Stomach (tissue), 9 donors: Measurements from ENCODE around the gene PCDH11Y. TPM values are rescaled to one million over a fixed set of nuclear protein-coding genes. Genes with fewer than 3 reads are reported as not detected.
"Not testable (repeated sequence)": the region's sequence is repeated elsewhere in the genome, so short reads cannot be mapped to it uniquely, and the experiment has no call there.

ENCODE experiments used
- DNase-seq, 2 donors: peaks; one replicate each; pipeline versions ENCODE4 v3.0.0 to v3.0.0-alpha.2; 2013 to 2019
- H3K27ac ChIP-seq, 5 donors: fragments of 200-600 bp in 4 of 5; sonication (generic) in 4 of 5; one replicate each; pipeline ENCODE4 v1.5.1; 2013 to 2019; ENCODE audit warnings: mild to moderate bottlenecking in 1 of 5, moderate library complexity in 1 of 5
- H3K27me3 ChIP-seq, 3 donors: fragments of 200-600 bp; sonication (generic); one replicate each; pipeline ENCODE4 v1.5.1; 2017 to 2019; ENCODE audit warnings: mixed run types in 1 of 3
- H3K36me3 ChIP-seq, 4 donors: fragments of 200-600 bp; sonication (generic); 1 replicate in 3 of 4; 2 replicates in 1 of 4; pipeline ENCODE4 v1.5.1; 2016 to 2019
- H3K4me1 ChIP-seq, 4 donors: fragments of 200-600 bp; sonication (generic); one replicate each; pipeline ENCODE4 v1.5.1; 2016 to 2019
- H3K4me3 ChIP-seq, 4 donors: fragments of 200-600 bp; sonication (generic) in 3 of 4; one replicate each; pipeline ENCODE4 v1.5.1; 2016 to 2019; ENCODE audit warnings: mild to moderate bottlenecking in 1 of 4
- H3K9me3 ChIP-seq, 4 donors: fragments of 200-600 bp; sonication (generic); one replicate each; pipeline ENCODE4 v1.5.1; 2016 to 2019
- WGBS, 5 donors: extraction: QIAGEN DNeasy Blood & Tissue Kit in 3 of 5; methylation state at CpG; one replicate each; pipeline versions ENCODE4 v1.1.5 to v1.1.7; 2013 to 2018; 5-methylcytosine and 5-hydroxymethylcytosine counted together
- intact Hi-C: fragments of 100-400 bp; cut with DNase I; formaldehyde crosslinking; loops from one replicate; pipeline ENCODE4 v1.15.1; 2023; ENCODE audit warnings: low total_unique reads
- polyA plus RNA-seq, 3 donors: library from polyadenylated mRNA; stranded (reverse); fragments of 200-250 nt; gene quantifications; one replicate each; pipeline ENCODE4 v1.2.3, GENCODE V29; 2013
- small RNA-seq, 4 donors: library from RNA; depleted of rRNA; stranded (forward); fragments of <200 nt; gene quantifications; one replicate each; pipeline ENCODE3, GENCODE V24; 2016
- total RNA-seq, 5 donors: library from RNA; depleted of rRNA; stranded (reverse); fragments of >200 nt; gene quantifications; one replicate each; pipeline versions ENCODE4 v1.1.0 to v1.2.3, GENCODE V29; 2014 to 2016
- donor health status: healthy with polysubstance abuse.
- donor health status: Bipolar disorder and iron deficiency.
- donor health status: healthy.

The PCDH11Y gene
- total and polyA plus RNA-seq, 8 donors: 0.19 to 10.6 (median 1.2) TPM; not detected in 3

- not testable (repeated sequence) for H3K27me3 ChIP-seq
Measured at GRCh38 chrY:5543705-5544104, 543.6 kb downstream of the PCDH11Y start.

GRCh38 chrY:5638589-5638988 is 638.5 kb downstream of the PCDH11Y start:
- H3K4me3 ChIP-seq, H3K36me3 ChIP-seq, H3K4me1 ChIP-seq, DNase-seq, H3K27me3 ChIP-seq, intact Hi-C loops, H3K27ac ChIP-seq, H3K9me3 ChIP-seq: not testable (repeated sequence)
- WGBS, 5 donors: 50 to 60% (median 51%) methylated on average over 1 to 2 of the region's 2 CpGs; no CpG with 5 or more reads in 2 of the 5 donors

More at GRCh38 chrY:5543705-5544104, 543.6 kb downstream of the PCDH11Y start:
- H3K4me3 ChIP-seq, H3K9me3 ChIP-seq, intact Hi-C loops, H3K27ac ChIP-seq, DNase-seq, H3K4me1 ChIP-seq, H3K36me3 ChIP-seq: not testable (repeated sequence)

- 57 to 79% (median 64%) methylated on average over 2 of the region's 2 CpGs; no CpG with 5 or more reads in 2 of the 5 donors for WGBS, 5 donors
- H3K27ac ChIP-seq, DNase-seq, H3K27me3 ChIP-seq, H3K36me3 ChIP-seq, intact Hi-C loops, H3K9me3 ChIP-seq, H3K4me3 ChIP-seq, H3K4me1 ChIP-seq: not testable (repeated sequence)
Measured at GRCh38 chrY:5679265-5679664, 679.2 kb downstream of the PCDH11Y start.

GRCh38 chrY:5708727-5709126 is 708.6 kb downstream of the PCDH11Y start:
- intact Hi-C loops, H3K4me1 ChIP-seq: not testable (repeated sequence)

GRCh38 chrY:5709788-5710381 is 709.8 kb downstream of the PCDH11Y start:
- WGBS, 5 donors: 60% methylated on average over 1 of the region's 1 CpG; no CpG with 5 or more reads in 4 of the 5 donors
- H3K27ac ChIP-seq, H3K4me1 ChIP-seq, DNase-seq, H3K36me3 ChIP-seq, intact Hi-C loops, H3K4me3 ChIP-seq, H3K9me3 ChIP-seq, H3K27me3 ChIP-seq: not testable (repeated sequence)

More at GRCh38 chrY:5708727-5709126, 708.6 kb downstream of the PCDH11Y start:
- H3K36me3 ChIP-seq, H3K27me3 ChIP-seq, H3K9me3 ChIP-seq, H3K4me3 ChIP-seq, H3K27ac ChIP-seq, DNase-seq: not testable (repeated sequence)
- 77 to 96% (median 94%) methylated on average over 3 to 5 of the region's 5 CpGs; no CpG with 5 or more reads in 2 of the 5 donors for WGBS, 5 donors

- WGBS, 5 donors: 16 to 45% (median 33%) methylated on average over 1 to 2 of the region's 3 CpGs; no CpG with 5 or more reads in 2 of the 5 donors
- intact Hi-C loops, H3K27ac ChIP-seq, H3K4me1 ChIP-seq, H3K27me3 ChIP-seq, H3K36me3 ChIP-seq, H3K4me3 ChIP-seq, H3K9me3 ChIP-seq, DNase-seq: not testable (repeated sequence)
Measured at GRCh38 chrY:5761403-5761802, 761.3 kb downstream of the PCDH11Y start.

- H3K9me3 ChIP-seq, H3K27me3 ChIP-seq, DNase-seq, H3K4me3 ChIP-seq, H3K36me3 ChIP-seq, intact Hi-C loops, H3K4me1 ChIP-seq, H3K27ac ChIP-seq: not testable (repeated sequence)
- 86 to 100% methylated on average over 1 of the region's 1 CpG; no CpG with 5 or more reads in 3 of the 5 donors for WGBS, 5 donors
Measured at GRCh38 chrY:5776485-5776884, 776.4 kb downstream of the PCDH11Y start.

Small RNA genes lying within 50 kb of the gene (small RNA-seq; reads per million reads assigned to genes)
- gene RNU2-57P (0 reads per million in 4 donors), gene SNX3P1Y (0 reads per million in 4 donors)
